Right ventricle myocardium superior (tissue), 1 donor: ENCODE measurements around the gene GM2A. TPM values are rescaled to one million over a fixed set of nuclear protein-coding genes. Genes with fewer than 3 reads are reported as not detected.
"Not testable (repeated sequence)": the region's sequence is repeated elsewhere in the genome, so short reads cannot be mapped to it uniquely, and the experiment has no call there.

Experiments
- ATAC-seq: fragments of 200-7000 bp; cut with Tn5 transposase; one replicate; pipeline ENCODE4 v1.9.1; 2020; ENCODE audit warnings: mild to moderate bottlenecking; ENCODE audit not compliant: poor library complexity
- DNase-seq: peaks from one replicate; pipeline ENCODE4 v3.0.0-alpha.2; 2020
- intact Hi-C: fragments of 100-400 bp; cut with DNase I; formaldehyde crosslinking; loops from one replicate; pipeline ENCODE4 v1.11.2; 2022
- total RNA-seq: library from RNA; stranded (reverse); fragmentation: NEBNext Ultra II Directional; extraction: Animal tissue kit (Norgen Biotek cat#: 25700); gene quantifications from one replicate; pipeline ENCODE4 v1.2.1, GENCODE V29; 2021
- donor health status: DM: no; HTN: yes; CAD: no; lungs with severe emphysema.

Gene GM2A
- total RNA-seq, 1 donor from 2014 or later = 26.2 TPM

DNA sequence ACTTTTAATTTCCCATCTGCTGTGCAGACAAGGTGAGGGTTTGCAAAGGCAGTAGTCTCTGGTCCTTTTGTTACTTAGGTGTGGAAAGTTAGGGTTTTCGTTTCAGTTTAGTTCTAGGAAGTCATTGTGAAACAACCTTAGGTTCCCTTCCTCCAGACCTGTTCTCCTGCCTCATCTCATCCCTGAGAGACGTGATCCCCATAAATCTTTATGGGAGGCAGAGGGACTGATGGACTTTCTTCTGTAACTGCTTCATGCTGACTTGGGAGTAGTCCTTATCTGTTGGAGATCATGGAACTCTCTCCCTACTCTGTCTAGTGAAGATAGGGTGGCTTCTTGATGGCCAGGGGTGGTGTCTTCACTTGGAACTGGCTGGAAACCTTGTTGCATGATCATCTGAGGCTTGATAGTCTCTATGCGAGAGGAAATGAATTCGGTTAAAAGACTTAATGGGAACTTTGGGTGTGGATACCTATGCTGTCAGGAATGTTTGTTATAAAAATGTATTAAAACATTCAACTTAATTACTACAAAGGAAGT lies 7.2 kb upstream of the GM2A start:
- intact Hi-C loops = loop anchor here (10.0 kb wide), 1 partner anchor 241 kb away; no protein-coding TSS in a partner anchor
- ATAC-seq = no peak
- no peak for DNase-seq

DNA sequence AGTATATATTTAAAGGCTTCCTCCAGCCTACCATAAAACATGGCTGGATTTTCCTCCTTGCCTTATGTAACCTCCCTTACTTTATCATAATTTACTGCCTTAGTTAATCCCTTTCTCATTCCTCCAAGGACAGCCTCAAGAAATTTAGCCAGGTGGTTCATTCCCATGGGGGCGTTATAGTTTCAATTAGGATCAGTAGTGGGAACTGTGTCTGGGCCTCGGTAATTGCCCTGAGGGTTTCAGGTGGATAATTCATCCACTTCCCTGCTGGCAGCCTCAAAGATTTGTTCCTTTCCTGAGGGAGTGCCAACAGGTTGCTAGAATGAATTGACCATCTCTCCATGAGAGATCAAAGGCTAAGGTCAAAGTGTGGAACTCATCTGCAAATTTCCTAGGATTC lies 4.3 kb upstream of the GM2A start:
- ATAC-seq = no peak
- intact Hi-C loops = loop anchor here (10.0 kb wide), 1 partner anchor 244 kb away; no protein-coding TSS in a partner anchor
- no peak for DNase-seq

DNA sequence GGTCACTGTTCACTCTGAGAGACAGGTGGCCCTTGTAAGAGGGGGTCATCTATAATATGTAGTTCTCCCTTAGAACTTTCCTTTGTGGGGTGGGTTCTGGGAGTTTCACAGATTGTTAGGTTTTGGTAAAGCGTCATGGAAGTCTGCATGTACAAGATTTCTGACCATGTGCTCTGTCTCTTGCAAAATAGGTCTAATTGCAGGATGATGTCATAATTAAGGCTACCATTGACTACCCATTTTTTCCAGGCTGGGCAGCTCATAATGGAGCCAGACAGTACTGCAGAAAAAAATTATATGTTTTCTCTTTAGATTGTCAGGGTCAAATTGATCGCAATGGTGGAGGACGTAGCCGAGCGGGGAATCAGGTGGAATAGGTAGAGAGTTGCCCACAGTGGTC lies 3.7 kb upstream of the GM2A start:
- DNase-seq = no peak
- intact Hi-C loops = loop anchor here (10.0 kb wide), 1 partner anchor 244 kb away; no protein-coding TSS in a partner anchor
- no peak for ATAC-seq

DNA sequence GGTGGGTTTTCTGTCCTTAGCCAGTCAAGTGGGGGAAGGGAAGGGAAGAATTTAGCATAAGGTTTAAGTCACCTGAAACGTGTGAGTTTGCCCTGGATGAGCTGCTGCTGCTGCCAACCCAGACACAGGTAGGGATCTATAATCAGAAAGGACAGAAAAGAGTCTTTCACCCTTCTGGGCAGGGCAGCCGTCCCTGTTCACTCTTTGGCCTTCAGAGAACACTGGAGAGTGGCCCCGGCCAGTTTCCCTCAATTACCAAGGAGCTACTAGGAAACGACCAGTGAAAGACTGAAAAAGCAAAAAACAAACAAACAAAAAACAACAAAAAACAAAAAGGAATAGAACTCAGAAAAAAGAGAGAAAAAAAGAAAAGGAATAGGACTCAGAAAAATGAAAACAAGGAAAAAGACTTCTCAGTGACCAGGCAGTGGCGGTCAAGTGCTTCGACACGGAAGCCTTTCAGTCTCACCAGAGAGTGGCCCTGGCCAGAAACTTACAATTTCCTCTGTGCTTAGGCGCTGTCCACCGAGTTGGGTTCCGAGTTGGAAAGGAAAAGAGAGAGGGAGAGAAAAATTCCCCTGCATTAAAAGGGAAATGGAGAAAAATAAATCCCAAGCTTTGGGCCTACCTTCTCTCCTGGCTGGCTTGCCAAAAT lies 2.5 kb upstream of the GM2A start:
- DNase-seq (no peak), ATAC-seq (no peak)
- intact Hi-C loops = no loop called here

DNA sequence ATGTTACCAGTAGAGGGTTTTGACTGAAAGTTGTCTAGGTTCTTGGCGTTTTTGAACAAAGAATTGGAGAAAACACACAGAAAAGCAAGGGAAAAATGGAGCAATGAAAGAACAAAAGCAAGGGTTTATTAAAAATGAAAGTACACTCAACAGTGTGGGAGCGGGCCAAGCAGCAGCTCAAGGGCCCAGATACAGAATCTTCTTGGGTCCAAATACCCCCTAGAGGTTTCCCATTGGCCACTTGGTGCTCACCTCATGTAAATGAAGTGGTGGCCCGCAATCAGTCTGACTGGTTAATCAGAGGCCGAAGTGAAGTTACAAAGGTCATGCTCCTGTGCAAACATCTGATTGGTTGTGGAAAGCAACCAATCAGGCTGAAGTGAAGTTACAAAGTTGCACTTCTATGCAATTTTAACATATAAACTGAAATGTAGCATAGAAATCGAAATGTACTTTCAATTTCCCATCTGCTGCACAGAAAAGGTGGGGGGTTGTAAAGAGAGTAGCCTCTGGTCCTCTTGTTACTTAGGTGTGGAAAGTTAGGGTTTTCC lies 1.9 kb upstream of the GM2A start:
- ATAC-seq = no peak
- intact Hi-C loops = no loop called here
- DNase-seq = no peak

DNA sequence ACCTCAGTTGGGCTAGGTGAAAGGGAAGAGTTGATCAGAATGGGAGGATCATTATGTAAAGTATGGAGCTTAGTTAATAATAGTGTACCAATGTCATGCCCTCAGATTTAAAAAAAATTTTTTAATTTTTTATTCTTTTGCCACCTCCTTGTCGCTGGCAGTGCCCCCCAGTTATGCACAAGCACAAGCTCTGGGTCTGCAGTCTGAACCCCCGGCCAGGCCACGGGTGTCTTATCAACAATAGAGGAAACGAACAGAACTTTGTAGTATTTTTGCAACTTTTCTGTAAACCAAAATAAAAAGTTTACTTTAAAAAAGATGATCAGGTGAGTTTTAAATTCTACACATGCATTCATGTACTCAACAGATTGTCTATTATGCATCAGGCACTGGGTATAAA lies 1.4 kb upstream of the GM2A start:
- DNase-seq = no peak
- ATAC-seq = no peak
- intact Hi-C loops = no loop called here

DNA sequence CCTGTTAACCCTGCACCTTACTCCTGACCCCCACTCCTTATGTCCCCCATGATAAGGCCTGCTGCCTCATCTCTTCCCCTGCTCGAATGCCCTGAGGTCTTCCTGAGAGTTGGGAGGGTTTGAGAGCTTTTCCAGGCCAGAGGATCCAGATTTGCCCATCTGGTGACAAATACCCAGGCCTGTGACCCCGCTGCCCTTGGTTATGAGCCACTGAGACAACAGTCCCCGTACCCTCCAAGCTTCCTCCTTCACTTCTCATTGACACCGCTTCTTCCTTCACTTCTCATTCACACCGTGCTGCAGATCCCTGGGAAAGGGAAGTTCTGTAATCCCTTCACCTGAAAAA lies 593 bp downstream of the GM2A start:
- DNase-seq = no peak
- intact Hi-C loops = no loop called here
- ATAC-seq = no peak

DNA sequence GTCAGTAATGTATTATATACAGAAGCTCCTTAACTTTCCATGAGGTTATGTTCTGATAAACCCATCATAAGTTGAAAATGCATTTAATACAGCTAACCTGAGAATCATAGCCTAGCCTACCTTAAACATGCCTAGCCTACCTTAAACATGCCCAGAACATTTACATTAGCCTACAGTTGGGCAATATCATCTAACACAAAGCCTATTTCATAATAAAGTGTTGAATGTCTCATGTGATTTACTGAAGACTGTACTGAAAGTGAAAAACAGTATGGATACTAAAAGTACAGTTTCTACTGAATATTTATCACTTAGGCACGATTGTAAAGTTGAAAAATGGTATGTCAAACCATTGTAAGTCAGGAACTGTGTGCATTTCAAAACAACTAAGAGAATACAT lies 1.6 kb downstream of the GM2A start:
- no peak for ATAC-seq
- no peak for DNase-seq
- intact Hi-C loops = no loop called here

DNA sequence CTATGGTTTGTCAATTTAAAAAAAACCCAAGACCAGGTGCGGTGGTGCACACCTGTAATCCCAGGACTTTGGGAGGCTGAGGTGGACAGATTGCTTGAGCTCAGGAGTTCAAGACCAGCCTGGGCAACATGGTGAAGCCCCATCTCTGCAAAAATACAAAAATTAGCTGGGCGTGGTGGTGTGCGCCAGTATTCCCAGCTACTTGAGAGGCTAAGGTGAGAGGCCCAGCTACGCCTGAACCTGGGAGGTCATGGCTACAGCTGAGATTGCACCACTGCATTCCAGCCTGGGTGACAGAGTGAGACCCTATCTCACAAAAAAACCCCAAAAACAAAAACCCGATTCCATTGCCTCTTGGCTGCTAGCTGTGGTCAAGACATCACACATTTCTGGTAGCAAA lies 2.0 kb downstream of the GM2A start:
- intact Hi-C loops, DNase-seq, ATAC-seq: not testable (repeated sequence)

DNA sequence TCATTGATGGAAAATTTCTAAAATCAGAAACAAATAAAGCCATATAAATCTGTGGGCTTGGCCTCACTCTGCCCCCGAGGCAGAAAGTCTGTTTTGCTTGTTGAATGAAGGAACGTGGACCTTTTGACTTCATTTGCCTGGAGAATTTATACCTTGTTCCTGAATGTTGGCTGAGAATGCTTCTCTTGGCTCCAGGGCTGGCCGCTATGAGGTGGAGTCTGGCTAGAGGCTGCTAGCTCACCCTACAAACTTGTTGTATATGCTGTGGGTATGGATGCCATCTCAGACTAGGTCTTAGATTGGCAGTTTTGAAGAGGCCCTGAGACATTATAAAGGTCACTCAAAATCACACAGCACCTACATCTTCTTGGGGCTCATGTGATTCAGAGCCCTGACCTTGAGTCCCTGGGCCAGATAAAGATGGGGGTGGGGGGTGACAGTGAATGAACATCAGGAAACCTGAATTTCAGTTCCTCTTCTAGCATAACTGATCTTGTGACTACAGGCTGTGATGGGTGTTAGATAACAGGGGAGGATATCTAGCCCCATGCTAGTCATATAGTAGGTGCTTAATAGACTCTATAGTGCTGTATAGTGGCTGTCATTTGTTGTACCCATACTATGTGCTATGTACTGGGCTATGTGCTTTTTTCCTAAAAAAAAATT lies 2.8 kb downstream of the GM2A start:
- intact Hi-C loops = no loop called here
- no peak for ATAC-seq
- no peak for DNase-seq

DNA sequence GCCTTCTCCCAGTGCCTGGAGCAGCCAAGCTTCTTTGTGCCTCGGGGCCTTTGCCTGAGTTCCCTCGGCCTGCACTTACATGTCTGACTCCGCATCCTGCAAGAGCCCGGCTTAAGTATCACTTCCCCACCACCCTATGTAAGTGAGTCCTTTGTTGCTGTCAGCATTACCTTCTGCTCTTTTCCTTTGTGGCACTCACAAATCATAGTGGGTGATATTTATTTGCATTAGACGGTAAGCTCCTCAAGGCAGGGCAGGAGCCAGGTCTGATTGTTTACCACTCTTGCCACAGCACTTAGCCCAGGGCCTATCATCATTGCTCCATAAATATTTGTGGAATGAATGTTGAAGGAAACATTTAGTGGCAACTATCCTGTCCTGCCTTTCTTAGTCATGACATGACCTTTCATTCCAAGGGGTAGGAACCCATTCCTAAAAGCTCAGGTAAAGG lies 4.8 kb downstream of the GM2A start:
- intact Hi-C loops = no loop called here
- ATAC-seq (no peak), DNase-seq (no peak)

DNA sequence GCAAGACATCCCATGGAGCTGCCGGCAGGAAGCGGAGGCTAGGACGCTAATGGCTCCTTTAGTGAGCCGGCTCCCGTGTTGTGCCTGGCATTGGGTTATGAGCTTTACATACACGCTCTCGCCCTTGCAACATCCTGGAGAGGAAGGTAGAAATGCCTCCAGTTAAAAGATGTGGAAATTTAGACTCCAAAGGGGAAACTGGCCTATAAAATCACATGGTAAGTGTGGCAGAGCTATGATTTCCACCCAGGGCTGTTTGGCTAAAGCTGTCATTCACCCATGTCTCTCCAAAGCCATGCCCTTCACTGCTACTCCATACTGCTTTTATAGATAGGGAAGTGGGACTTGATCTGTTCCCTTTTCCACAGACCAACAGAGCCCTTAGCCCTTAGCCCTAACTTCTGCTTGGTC lies 5.2 kb downstream of the GM2A start:
- intact Hi-C loops = no loop called here
- DNase-seq (no peak), ATAC-seq (peak; percentile 51)

DNA sequence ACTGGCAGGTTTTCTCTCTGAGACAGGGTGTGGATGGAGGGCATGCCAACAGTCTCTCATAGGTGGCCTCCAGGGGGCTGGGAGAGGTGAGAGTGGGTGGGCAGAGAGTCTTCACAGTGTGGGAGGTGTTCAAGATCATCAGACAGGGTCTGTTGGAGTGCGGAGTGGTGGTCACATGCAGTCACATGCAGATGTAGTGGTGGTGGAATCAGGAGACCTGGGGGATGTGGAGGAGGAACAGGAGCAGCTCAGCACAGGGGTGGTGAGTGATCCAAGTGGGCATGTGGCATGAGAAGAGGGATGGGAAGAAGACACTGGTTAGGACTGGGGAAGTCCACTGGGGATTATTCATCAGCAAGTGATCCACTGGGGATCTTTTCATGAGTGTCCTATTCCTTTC lies 5.8 kb downstream of the GM2A start:
- ATAC-seq (no peak), DNase-seq (no peak)
- intact Hi-C loops = no loop called here

DNA sequence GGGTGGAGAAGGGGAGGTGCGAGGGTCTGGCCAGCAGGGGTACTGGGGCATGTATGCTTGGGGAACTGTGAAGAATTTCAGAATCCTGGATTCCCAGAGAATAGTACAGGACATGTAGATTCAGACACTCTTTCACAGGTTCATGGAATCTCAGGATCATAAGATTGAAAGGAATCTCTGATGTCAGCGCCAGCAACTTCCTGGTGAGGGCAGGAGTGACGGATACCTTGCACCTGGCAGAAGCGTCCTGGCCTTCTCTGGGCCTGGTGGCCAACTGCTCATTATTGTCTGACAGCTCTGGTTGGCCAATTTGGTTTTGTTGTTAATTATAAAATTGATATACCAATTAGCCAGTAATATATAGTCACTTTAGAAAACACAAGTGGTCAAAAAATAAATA lies 6.9 kb downstream of the GM2A start:
- ATAC-seq (no peak), DNase-seq (no peak)
- intact Hi-C loops = no loop called here

DNA sequence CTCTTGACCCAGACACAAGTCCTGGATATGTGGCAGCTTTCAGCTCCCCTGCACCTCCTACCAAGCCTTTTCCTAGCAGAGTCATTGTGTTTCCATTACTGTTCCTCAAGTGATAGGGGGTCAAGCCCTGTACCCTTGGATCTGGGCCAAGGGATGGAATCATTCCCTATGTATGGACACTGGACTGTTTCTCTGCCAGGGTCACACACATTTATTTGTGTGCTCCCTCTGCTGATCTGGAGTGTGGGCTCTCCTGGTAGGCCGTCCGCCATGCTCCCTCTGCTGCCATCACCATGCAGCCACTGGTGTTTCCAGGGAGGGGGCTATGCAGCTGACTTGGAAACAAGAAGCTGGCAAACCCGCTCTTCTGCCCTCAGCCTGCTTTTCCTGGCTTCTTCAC lies 9.5 kb downstream of the GM2A start:
- ATAC-seq = no peak
- intact Hi-C loops = no loop called here
- no peak for DNase-seq

DNA sequence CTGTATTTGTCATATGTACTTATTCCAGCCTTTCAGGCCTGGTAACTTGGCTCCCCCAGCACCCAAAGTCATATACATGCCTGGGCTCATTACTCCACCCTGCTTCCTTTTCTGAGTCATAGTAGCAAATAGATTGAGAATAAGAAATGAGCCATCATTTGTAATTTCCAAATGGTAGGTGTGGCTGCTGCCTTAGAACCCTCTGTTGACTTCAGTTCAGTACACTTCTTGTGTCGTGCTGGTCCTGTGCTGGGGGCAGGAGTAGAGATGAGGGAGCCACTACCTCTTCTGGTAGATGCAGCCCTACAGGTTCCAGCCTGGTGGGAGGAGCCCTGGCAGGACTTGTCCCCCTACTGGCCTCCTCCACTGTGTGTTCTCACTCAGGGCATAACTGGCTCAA lies 11.1 kb downstream of the GM2A start:
- DNase-seq (no peak), ATAC-seq (no peak)
- intact Hi-C loops = no loop called here

DNA sequence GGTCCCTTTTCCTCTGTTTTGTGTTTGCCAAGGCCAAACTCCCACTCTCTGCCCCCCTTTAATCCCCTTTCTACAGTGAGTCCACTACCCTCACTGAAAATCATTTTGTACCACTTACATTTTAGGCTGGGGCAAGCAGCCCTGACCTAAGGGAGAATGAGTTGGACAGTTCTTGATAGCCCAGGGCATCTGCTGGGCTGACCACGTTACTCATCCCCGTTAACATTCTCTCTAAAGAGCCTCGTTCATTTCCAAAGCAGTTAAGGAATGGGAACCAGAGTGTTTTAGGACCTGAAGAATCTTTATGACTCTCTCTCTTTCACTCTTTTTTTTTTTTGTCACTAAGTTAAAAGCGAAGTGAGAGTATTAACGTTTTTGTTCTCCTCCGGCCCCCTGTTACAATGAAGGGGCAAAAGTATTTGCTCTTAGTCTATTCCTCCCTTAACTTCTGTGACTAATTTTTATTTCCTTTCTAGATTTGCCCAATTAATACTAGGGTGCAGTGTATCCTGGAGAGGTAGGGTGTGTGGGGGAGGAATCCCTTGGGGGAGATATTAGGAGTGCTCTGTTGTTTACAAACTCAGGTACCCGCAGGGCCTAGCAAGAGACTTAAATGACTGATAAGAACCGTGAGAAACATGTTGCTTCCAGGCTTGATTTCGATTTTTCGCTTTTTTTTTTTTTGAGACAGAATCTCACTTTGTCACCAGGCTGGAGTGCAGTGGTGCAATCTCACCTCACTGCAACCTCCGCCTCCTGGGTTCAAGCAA lies 14.7 kb downstream of the GM2A start:
- intact Hi-C loops = no loop called here

DNA sequence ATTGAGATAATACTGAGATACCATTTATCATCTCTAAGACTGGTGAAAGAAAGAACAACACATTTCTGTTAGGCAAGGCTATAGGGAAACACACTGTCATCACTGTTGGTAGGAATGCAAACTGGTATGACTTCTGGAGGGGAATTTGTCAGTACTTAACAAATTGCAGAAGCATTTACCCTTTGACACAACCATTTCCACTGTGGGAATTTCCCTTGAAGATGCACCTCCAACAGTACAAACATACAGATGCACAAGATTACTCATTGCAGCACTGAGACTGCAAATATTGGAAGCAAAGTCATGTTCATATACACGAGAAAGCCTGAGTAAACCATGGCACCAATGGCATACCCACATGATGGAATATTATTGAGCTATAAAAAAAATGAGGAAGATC lies 17.6 kb downstream of the GM2A start:
- ATAC-seq (no peak), DNase-seq (no peak)
- intact Hi-C loops = no loop called here

More for the DNA sequence above, 14.7 kb downstream of the GM2A start:
- DNase-seq = no peak
- ATAC-seq = no peak

DNA sequence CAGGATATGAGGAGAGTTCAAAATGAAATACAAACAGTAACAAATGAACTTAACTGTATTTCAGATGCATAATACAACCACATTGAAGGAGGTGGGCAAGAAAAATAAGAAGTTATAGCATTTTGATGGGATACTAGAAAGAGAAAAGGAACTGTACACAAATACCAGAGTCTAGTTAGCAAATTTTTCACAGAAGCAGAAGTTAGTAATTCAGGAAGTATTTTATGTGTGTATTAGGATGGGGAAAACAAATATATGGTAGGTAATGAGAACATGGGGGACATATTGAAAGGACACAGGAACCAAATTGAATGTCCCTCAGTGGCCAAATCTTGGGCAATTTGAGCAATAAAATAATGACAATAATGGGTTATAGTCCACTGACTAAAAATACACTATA lies 18.4 kb downstream of the GM2A start:
- intact Hi-C loops = no loop called here
- DNase-seq = no peak
- ATAC-seq = no peak
